MM.1S (cell line): ENCODE measurements around the gene USP25.

ENCODE experiments used
- CTCF ChIP-seq: fragments of 300-600 bp; sonication (generic); IDR thresholded peaks from 2 replicates; pipeline ENCODE4 v1.5.1; 2016; ENCODE audit warnings: antibody characterized with exemption, low read length, mixed read lengths
- EZH2 ChIP-seq: fragments of 300-600 bp; sonication (generic); optimal IDR thresholded peaks from 2 replicates; pipeline ENCODE3; 2017; ENCODE audit warnings: low read depth, mild to moderate bottlenecking, antibody characterized with exemption, low read length, mixed read lengths
- EZH2phosphoT487 ChIP-seq: fragments of 300-600 bp; sonication (generic); IDR thresholded peaks from 2 replicates; pipeline ENCODE4 v1.6.1; 2018; ENCODE audit warnings: antibody characterized with exemption, low read length

GRCh38 chr21:15713412-15713811, 16.4 kb upstream of the USP25 start:
- TF ChIP-seq CTCF (no peak), EZH2 (no peak), EZH2phosphoT487 (no peak)
